Ascending aorta (tissue), 2 donors: ENCODE results near the gene CLEC3B. TPM values are rescaled to one million over a fixed set of nuclear protein-coding genes. Genes with fewer than 3 reads are reported as not detected.

Experiments used
- DNase-seq, 2 donors: peaks; one replicate each; pipeline ENCODE4 v3.0.0-alpha.2; 2019; ENCODE audit warnings: low spot score in 2 of 2
- H3K27ac ChIP-seq, 2 donors: fragments of 200-600 bp; sonication (generic); one replicate each; pipeline ENCODE4 v1.5.1; 2016 to 2017; ENCODE audit warnings: mild to moderate bottlenecking in 1 of 2
- H3K27me3 ChIP-seq: fragments of 200-600 bp; sonication (generic); one replicate; pipeline ENCODE4 v1.5.1; 2017
- H3K36me3 ChIP-seq, 2 donors: fragments of 200-600 bp; sonication (generic); one replicate each; pipeline ENCODE4 v1.5.1; 2016
- H3K4me1 ChIP-seq, 2 donors: fragments of 200-600 bp; sonication (generic); one replicate each; pipeline ENCODE4 v1.5.1; 2016 to 2017; ENCODE audit warnings: mild to moderate bottlenecking in 1 of 2
- H3K4me3 ChIP-seq, 2 donors: fragments of 200-600 bp; sonication (generic); one replicate each; pipeline ENCODE4 v1.5.1; 2016 to 2017; ENCODE audit warnings: mild to moderate bottlenecking in 1 of 2
- H3K9me3 ChIP-seq, 2 donors: fragments of 200-600 bp; sonication (generic); one replicate each; pipeline ENCODE4 v1.5.1; 2016
- CTCF ChIP-seq, 3 experiments: fragments of 200-600 bp in 2 of 3; fragments of 450-650 bp in 1 of 3; sonication (generic) in 2 of 3; IDR thresholded peaks; one replicate each; pipeline ENCODE4 v1.5.1; 2016 to 2019; ENCODE audit warnings: antibody characterized with exemption in 3 of 3, mild to moderate bottlenecking in 1 of 3, moderate library complexity in 1 of 3
- intact Hi-C: fragments of 100-400 bp; cut with DNase I; formaldehyde crosslinking; loops from one replicate; pipeline ENCODE4 v1.15.1; 2023
- total RNA-seq: library from RNA; depleted of rRNA; stranded (reverse); fragments of >200 nt; gene quantifications from one replicate; pipeline ENCODE4 v1.1.0, GENCODE V29; 2016

The CLEC3B gene
- total RNA-seq, 1 donor from 2014 or later, result 130 TPM

- no peak overlapping the region for H3K4me3 ChIP-seq
- H3K36me3 ChIP-seq, result no peaks in the 10 kb centered on the region
- H3K27me3 ChIP-seq, result no peaks in the 10 kb centered on the region
- H3K9me3 ChIP-seq, result no peaks in the 10 kb centered on the region
- no peak overlapping the region for H3K27ac ChIP-seq
- no peaks in the 10 kb centered on the region for H3K4me1 ChIP-seq
- DNase-seq, result no peak
- intact Hi-C loops, result no loop called here
- no peak for TF ChIP-seq CTCF (IDR thresholded peaks at IDR 0.05)
These were observed 59.0 kb downstream of the CLEC3B start for GRCh38 chr3:45084820-45085816.

Other genes with a start within 250 kb of the CLEC3B start
- not detected for gene TMEM42, start 164.4 kb upstream of the CLEC3B start, total RNA-seq
- not detected for gene TGM4, start 151.7 kb upstream of the CLEC3B start, total RNA-seq
- 67.8 TPM for gene ZDHHC3, start 50.1 kb upstream of the CLEC3B start, total RNA-seq
- gene EXOSC7, start 50.1 kb upstream of the CLEC3B start, total RNA-seq, result 51.2 TPM
- gene CDCP1, start 120.1 kb downstream of the CLEC3B start, total RNA-seq, result 3.0 TPM
- not detected for gene TMEM158, start 200.0 kb downstream of the CLEC3B start, total RNA-seq